IMR-90 (cell line): ENCODE measurements around the gene CPXM1. TPM values are rescaled to one million over a fixed set of nuclear protein-coding genes. Genes with fewer than 3 reads are reported as not detected.

Experiments
- ATAC-seq: fragments of 200-7000 bp; cut with Tn5 transposase; 2 replicates; pipeline ENCODE4 v1.9.1; 2020; ENCODE audit warnings: low read depth, mild to moderate bottlenecking, moderate library complexity
- BruUV-seq: library from RNA; stranded (reverse); fragments of 400-500 nt; replicated peaks from 2 replicates; lab custom pipeline; 2021; lab: Mats Ljungman, UMichigan
- CTCF ChIA-PET: fragments of 300-600 bp; formaldehyde crosslinking; extraction: SDS; loops from one replicate; lab custom pipeline; 2021; ENCODE audit warnings: antibody characterized with exemption; lab: Yijun Ruan, JAX
- POLR2A ChIA-PET: fragments of 300-600 bp; sonication (Branson Sonifier 250); formaldehyde crosslinking; loops from one replicate; lab custom pipeline; 2022; ENCODE audit warnings: antibody characterized with exemption; ENCODE audit not compliant: unreplicated experiment; lab: Charles Lee
- DNase-seq: peaks from one replicate; pipeline ENCODE4 v3.0.0; 2013
- H2AFZ ChIP-seq: replicated peaks from 2 replicates; pipeline ENCODE3; 2013; ENCODE audit warnings: low read length, mild to moderate bottlenecking; ENCODE audit not compliant: poor library complexity
- H2AK5ac ChIP-seq: 2 replicates; pipeline ENCODE4 v1.6.1; 2013; ENCODE audit warnings: low read depth, low read length, inconsistent platforms
- H2AK9ac ChIP-seq: replicated peaks from 2 replicates; pipeline ENCODE3; 2013; ENCODE audit warnings: mild to moderate bottlenecking, low read depth, low read length, moderate library complexity; ENCODE audit not compliant: poor library complexity
- H2BK120ac ChIP-seq: 2 replicates; pipeline ENCODE4 v1.6.1; 2013; ENCODE audit warnings: low read depth, low read length, inconsistent platforms
- H2BK15ac ChIP-seq: 3 replicates; pipeline ENCODE4 v1.6.1; 2013; ENCODE audit warnings: low read depth, low read length, inconsistent platforms
- H2BK20ac ChIP-seq: 2 replicates; pipeline ENCODE4 v1.6.1; 2013; ENCODE audit warnings: low read depth, mild to moderate bottlenecking, inconsistent platforms, low read length, moderate library complexity
- H2BK5ac ChIP-seq: 2 replicates; pipeline ENCODE4 v1.6.1; 2013; ENCODE audit warnings: mild to moderate bottlenecking, low read depth, low read length, inconsistent platforms; ENCODE audit not compliant: poor library complexity, severe bottlenecking
- H3K14ac ChIP-seq: replicated peaks from 2 replicates; pipeline ENCODE4 v1.6.1; 2013; ENCODE audit warnings: low read depth, low read length, inconsistent platforms
- H3K18ac ChIP-seq: 2 replicates; pipeline ENCODE4 v1.6.1; 2013; ENCODE audit warnings: low read depth, low read length, control low read depth
- H3K23ac ChIP-seq: 2 replicates; pipeline ENCODE4 v1.6.1; 2013; ENCODE audit warnings: low read depth, low read length, inconsistent platforms
- H3K27ac ChIP-seq: 2 replicates; pipeline ENCODE4 v1.5.1; 2013; ENCODE audit warnings: mild to moderate bottlenecking, control low read depth, low read length; ENCODE audit not compliant: insufficient read depth
- H3K27me3 ChIP-seq: 2 replicates; pipeline ENCODE4 v1.6.1; 2013; ENCODE audit warnings: low read length; ENCODE audit not compliant: control insufficient read depth, insufficient read depth
- H3K36me3 ChIP-seq: 2 replicates; pipeline ENCODE4 v1.6.1; 2013; ENCODE audit warnings: low read length, mixed read lengths; ENCODE audit not compliant: control insufficient read depth, insufficient read depth
- H3K4ac ChIP-seq: 2 replicates; pipeline ENCODE4 v1.6.1; 2013; ENCODE audit warnings: low read depth, low read length, inconsistent platforms
- H3K4me1 ChIP-seq: 2 replicates; pipeline ENCODE4 v1.6.1; 2013; ENCODE audit warnings: low read length, mixed read lengths; ENCODE audit not compliant: control insufficient read depth, insufficient read depth
- H3K4me2 ChIP-seq: 2 replicates; pipeline ENCODE4 v1.6.1; 2013; ENCODE audit warnings: low read depth, mild to moderate bottlenecking, control low read depth, low read length, moderate library complexity
- H3K4me3 ChIP-seq: 2 replicates; pipeline ENCODE4 v1.5.1; 2013; ENCODE audit warnings: low read depth, mild to moderate bottlenecking, control low read depth, low read length, moderate library complexity; ENCODE audit not compliant: insufficient read depth
- H3K56ac ChIP-seq: 2 replicates; pipeline ENCODE4 v1.6.1; 2013; ENCODE audit warnings: low read length, inconsistent platforms; ENCODE audit not compliant: insufficient read depth; ENCODE audit errors: extremely low read depth
- H3K79me1 ChIP-seq, 2 experiments: 2 replicates each; pipeline ENCODE4 v1.6.1; 2013; ENCODE audit warnings: low read length in 2 of 2, inconsistent platforms in 1 of 2, low read depth in 1 of 2
- H3K9ac ChIP-seq: 2 replicates; pipeline ENCODE4 v1.6.1; 2013; ENCODE audit warnings: low read depth, low read length, control low read depth
- H3K9me1 ChIP-seq: 2 replicates; pipeline ENCODE4 v1.6.1; 2013; ENCODE audit warnings: low read length, inconsistent platforms; ENCODE audit not compliant: insufficient read depth
- H3K9me3 ChIP-seq: 2 replicates; pipeline ENCODE4 v1.6.1; 2013; ENCODE audit warnings: low read length; ENCODE audit not compliant: control insufficient read depth, insufficient read depth
- H4K20me1 ChIP-seq: 2 replicates; pipeline ENCODE4 v1.6.1; 2013; ENCODE audit warnings: low read length, inconsistent platforms; ENCODE audit not compliant: insufficient read depth
- H4K5ac ChIP-seq: 2 replicates; pipeline ENCODE4 v1.6.1; 2013; ENCODE audit warnings: mild to moderate bottlenecking, low read depth, low read length, control low read depth
- H4K8ac ChIP-seq, 2 experiments: 2 replicates each; pipeline ENCODE4 v1.6.1; 2013; ENCODE audit warnings: low read depth in 2 of 2, low read length in 2 of 2, control low read depth in 1 of 2, inconsistent platforms in 1 of 2
- H4K91ac ChIP-seq: 2 replicates; pipeline ENCODE4 v1.6.1; 2013; ENCODE audit warnings: low read depth, low read length, inconsistent platforms; ENCODE audit not compliant: insufficient read depth
- CHD1 ChIP-seq: IDR thresholded peaks from 2 replicates; pipeline ENCODE4 v1.6.1; 2012; ENCODE audit warnings: low read depth, low read length, improper control_type of control experiment
- CTCF ChIP-seq: conservative IDR thresholded peaks from 2 replicates; pipeline ENCODE4 v1.5.1; 2012; ENCODE audit warnings: mild to moderate bottlenecking, low read depth, low read length, improper control_type of control experiment
- MAFK ChIP-seq: IDR thresholded peaks from 2 replicates; pipeline ENCODE4 v1.6.1; 2012; ENCODE audit warnings: low read depth, low read length, improper control_type of control experiment
- MAZ ChIP-seq: IDR thresholded peaks from 2 replicates; pipeline ENCODE4 v1.6.1; 2012; ENCODE audit warnings: low read depth, mild to moderate bottlenecking, low read length, improper control_type of control experiment, moderate library complexity, borderline replicate concordance
- NFE2L2 ChIP-seq: fragments of 150-350 bp; IDR thresholded peaks from 2 replicates; pipeline ENCODE4 v1.6.1; 2016; ENCODE audit warnings: low read depth, mild to moderate bottlenecking, low read length
- POLR2A ChIP-seq: IDR thresholded peaks from 2 replicates; pipeline ENCODE4 v1.6.1; 2012; ENCODE audit warnings: mild to moderate bottlenecking, low read depth, low read length
- RAD21 ChIP-seq: IDR thresholded peaks from 2 replicates; pipeline ENCODE4 v1.6.1; 2012; ENCODE audit warnings: low read length, improper control_type of control experiment
- RCOR1 ChIP-seq: IDR thresholded peaks from 2 replicates; pipeline ENCODE4 v1.6.1; 2012; ENCODE audit warnings: mild to moderate bottlenecking, low read length, improper control_type of control experiment; ENCODE audit not compliant: insufficient replicate concordance
- WGBS, 2 experiments: methylation state at CpG; one replicate each; pipeline versions ENCODE4 v1.1.5 to v1.1.7; 2013; ENCODE audit warnings: missing lambda C conversion rate in 2 of 2; ENCODE audit not compliant: insufficient read length in 1 of 2; ENCODE audit errors: extremely low coverage in 2 of 2; 5-methylcytosine and 5-hydroxymethylcytosine counted together
- dilution Hi-C: fragments of 300-500 bp; cut with HindIII; formaldehyde crosslinking; loops from one replicate; pipeline ENCODE4 v1.14.3; 2018; ENCODE audit warnings: low sequenced_read_pairs; ENCODE audit not compliant: unreplicated experiment
- in situ Hi-C: fragments of 300-500 bp; cut with MboI; formaldehyde crosslinking; loops from 3 replicates; pipeline ENCODE4 v1.14.3; 2019; ENCODE audit warnings: low sequenced_read_pairs, inconsistent platforms, mixed read lengths
- intact Hi-C: fragments of 100-400 bp; cut with micrococcal nuclease; formaldehyde crosslinking; loops from 2 replicates; pipeline ENCODE4 v1.10.0; 2022
- polyA plus RNA-seq, 3 experiments: library from polyadenylated mRNA; depleted of rRNA; stranded (reverse); fragments of >200 nt; gene quantifications; 2 replicates each; pipeline ENCODE4 v1.2.3, GENCODE V29; 2012; ENCODE audit warnings: low replicate concordance in 1 of 3
- total RNA-seq: library from RNA; depleted of rRNA; stranded (reverse); fragments of >200 nt; gene quantifications from 2 replicates; pipeline ENCODE4 v1.2.3, GENCODE V29; 2012

The CPXM1 gene
- total and polyA plus RNA-seq, 2 of the 4 experiments (the other 2 are of a cell fraction) = 1.1 to 4.6 TPM

GRCh38 chr20:2747676-2748235 lies 52.7 kb downstream of the CPXM1 start:
- Histone ChIP-seq H3K56ac (no peak overlapping the region), H2AK5ac (no peak overlapping the region), H2BK120ac (no peak overlapping the region), H3K4me3 (no peak overlapping the region), H3K27ac (no peak overlapping the region), H3K23ac (no peak overlapping the region), H2AFZ (no peak overlapping the region), H4K5ac (no peak overlapping the region), H4K20me1 (no peaks in the 10 kb centered on the region), H3K27me3 (peaks cover 38% of the 10 kb centered on the region), H4K8ac (no peak overlapping the region), H3K9me1 (peaks cover 2% of the 10 kb centered on the region; the same call in 1 of the 2 replicates), H4K91ac (no peak overlapping the region), H3K14ac (no peak overlapping the region), H3K4me1 (peaks cover 3% of the 10 kb centered on the region; the same call in 1 of the 2 replicates), H2BK5ac (no peak overlapping the region), H3K36me3 (no peaks in the 10 kb centered on the region), H3K4me2 (no peak overlapping the region), H3K79me1 (no peaks in the 10 kb centered on the region), H3K9me3 (no peaks in the 10 kb centered on the region), H3K18ac (no peak overlapping the region), H2BK20ac (no peak overlapping the region), H3K4ac (no peak overlapping the region), H2BK15ac (no peak overlapping the region), H3K9ac (no peak overlapping the region), H2AK9ac (no peak overlapping the region)
- WGBS, 2 experiments = 82% methylated on average over 6 of the region's 8 CpGs; no CpG with 5 or more reads in 1 of the 2 experiments
- TF ChIP-seq POLR2A (no peak), RCOR1 (no peak), RAD21 (no peak), MAZ (no peak), CTCF (no peak), NFE2L2 (no peak), CHD1 (no peak), MAFK (no peak)
- peak; percentile 12 for DNase-seq
- no TSS peak for BruUV-seq
- CTCF ChIA-PET = no interaction called here
- dilution Hi-C loops = no loop called here
- ATAC-seq = no peak
- POLR2A ChIA-PET = no interaction called here
- intact Hi-C loops = no loop called here
- in situ Hi-C loops = no loop called here
